ENCODE results near the gene TEX22.

TEX22 gene

GRCh38 chr14:105409364-105409763, 11.0 kb downstream of the TEX22 start:
- no peak for DNase-seq

DNA sequence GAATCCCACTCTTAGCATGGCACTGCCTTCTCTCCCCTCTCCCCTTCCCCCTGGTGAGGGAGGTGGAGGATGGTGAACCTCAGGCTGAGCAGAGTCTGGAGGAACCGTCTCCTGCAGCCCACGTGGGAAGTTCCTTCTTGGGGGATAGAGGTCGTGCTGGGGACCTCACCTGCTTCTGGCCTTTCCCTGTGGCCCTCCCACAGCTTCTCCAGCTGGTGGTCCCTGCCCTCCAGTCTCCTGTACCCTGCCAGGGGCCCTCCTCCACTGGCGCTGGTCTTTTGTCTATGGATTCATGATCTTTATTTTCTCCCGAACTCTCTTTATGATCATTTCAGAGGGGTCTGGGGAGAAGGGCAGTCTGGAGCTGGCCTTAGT, 12.3 kb downstream of the TEX22 start:
- DNase-seq: no peak

- no peak for DNase-seq
Measured at GRCh38 chr14:105411017-105411941, 12.9 kb downstream of the TEX22 start.

DNA sequence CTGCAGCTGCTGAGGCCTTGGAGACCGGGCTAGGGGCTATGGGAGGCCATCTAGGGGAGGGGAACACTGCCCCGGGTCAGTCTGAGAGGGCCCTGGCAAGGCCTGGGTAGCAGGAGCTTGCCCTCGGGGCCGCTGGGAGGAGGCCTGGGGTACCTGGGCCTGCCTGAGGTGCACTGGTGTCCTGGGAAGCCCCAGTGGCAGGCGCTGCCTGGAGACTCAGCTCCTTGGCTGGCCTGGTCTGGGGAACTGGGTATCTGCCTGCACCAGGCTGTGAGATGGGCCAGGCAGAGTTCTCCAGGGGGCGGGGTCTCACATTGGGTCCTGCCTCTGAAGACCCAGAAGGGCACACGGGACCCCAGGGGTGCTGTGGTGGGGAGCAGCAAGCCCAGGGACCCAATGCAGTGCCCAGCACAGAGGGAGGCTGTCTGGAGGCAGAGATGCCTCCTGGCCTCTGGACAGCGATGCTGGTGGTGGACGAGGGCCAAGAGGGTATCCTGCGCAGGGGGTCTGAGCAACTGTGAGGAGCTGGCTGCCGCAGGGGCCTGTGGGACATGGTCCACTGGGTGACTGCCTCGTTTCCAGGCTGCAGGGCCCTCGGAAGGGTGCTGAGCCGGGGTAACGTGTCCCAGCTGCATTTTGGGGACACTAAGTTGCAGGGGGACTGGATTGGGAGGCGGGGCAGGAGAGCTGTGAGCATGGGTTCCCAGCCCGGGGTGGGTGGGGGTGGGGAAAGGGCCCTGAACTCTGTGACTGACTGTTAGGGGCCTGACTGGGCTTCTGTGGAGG, 13.8 kb downstream of the TEX22 start:
- no peak for DNase-seq

GRCh38 chr14:105412771-105413543, 14.6 kb downstream of the TEX22 start:
- DNase-seq: no peak

DNA sequence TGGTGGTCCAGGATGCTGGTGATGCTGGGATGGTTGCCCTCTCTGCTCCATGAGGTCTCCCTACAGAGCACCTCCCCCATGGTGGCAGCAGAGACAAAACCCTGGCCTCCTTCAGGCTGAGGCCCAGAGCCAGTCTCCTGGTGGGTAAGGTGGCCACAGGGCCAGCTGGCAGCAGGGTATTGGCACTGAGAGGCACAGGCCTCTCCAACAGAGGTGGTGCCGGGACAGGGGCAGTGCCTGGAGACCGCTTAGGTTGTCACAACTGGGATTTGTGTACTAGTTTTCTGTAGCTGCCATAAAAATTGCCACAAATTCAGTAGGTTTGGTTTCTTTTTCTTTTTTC, 15.2 kb downstream of the TEX22 start:
- DNase-seq: no peak

GRCh38 chr14:105414456-105415371, 16.4 kb downstream of the TEX22 start:
- DNase-seq: peak; percentile 42

DNA sequence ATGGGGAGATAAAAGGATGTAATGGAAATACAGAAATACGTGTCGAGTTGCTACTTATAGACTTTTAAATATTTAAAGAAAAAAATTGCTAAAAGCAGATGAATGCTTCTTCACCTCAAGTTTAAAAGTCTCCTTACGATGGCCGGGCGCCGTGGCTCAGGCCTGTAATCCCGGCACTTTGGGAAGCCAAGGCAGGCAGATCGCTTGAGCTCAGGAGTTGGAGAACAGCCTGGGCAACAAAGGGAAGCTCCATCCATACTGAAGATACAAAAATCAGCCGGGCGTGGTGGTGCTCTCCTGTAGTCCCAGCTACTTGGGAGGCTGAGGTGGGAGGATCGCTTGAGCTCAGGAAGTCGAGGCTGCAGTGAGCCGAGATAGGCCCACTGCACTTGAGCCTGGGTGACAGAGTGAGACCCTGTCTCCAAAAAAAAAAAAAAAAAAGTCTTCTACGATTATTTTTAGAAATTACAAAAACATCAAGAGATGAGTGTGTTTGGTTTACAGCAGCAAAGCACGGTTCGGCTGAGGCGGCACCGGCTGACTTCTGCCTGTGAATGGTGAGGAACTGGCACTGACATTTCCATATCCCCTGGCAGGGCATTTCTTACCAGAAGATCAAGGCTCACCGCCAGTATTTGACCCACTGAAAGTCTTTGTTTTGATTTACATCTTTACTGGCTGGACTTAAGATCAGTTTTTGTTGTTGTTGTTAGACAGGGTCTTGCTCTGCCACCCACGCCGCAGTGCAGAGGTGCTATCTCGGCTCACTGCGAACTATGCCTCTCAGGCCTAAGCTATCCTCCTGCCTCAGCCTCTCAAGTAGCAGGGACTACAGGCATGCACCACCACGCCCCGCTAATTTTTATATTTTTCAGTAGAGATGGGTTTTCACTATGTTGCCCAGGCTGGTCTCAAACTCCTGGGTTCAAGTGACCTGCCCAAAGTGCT, 17.4 kb downstream of the TEX22 start:
- no peak for DNase-seq

GRCh38 chr14:105416671-105417070, 18.3 kb downstream of the TEX22 start:
- no peak for DNase-seq

DNA sequence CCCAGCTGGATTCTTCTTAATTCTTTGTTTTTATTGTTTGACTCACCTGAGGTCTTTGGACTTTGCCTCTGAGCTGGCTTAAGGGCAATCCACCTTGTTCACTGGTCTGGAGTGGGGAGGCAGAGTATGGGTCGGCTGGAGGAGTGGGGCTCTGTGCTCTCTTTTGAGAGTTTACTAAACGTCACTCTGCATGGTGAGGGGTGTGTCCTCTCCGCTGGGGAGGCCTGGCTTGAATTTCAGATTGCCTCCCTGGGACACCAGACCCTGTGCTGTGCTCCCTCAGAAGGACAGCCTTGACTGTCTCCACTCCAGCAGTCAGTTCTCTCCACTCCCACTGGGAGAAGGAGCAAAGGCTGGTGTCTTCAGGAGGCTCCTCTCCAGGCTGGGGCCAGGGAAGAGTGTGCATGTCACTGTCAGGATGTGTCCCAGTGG, 19.4 kb downstream of the TEX22 start:
- no peak for DNase-seq

DNA sequence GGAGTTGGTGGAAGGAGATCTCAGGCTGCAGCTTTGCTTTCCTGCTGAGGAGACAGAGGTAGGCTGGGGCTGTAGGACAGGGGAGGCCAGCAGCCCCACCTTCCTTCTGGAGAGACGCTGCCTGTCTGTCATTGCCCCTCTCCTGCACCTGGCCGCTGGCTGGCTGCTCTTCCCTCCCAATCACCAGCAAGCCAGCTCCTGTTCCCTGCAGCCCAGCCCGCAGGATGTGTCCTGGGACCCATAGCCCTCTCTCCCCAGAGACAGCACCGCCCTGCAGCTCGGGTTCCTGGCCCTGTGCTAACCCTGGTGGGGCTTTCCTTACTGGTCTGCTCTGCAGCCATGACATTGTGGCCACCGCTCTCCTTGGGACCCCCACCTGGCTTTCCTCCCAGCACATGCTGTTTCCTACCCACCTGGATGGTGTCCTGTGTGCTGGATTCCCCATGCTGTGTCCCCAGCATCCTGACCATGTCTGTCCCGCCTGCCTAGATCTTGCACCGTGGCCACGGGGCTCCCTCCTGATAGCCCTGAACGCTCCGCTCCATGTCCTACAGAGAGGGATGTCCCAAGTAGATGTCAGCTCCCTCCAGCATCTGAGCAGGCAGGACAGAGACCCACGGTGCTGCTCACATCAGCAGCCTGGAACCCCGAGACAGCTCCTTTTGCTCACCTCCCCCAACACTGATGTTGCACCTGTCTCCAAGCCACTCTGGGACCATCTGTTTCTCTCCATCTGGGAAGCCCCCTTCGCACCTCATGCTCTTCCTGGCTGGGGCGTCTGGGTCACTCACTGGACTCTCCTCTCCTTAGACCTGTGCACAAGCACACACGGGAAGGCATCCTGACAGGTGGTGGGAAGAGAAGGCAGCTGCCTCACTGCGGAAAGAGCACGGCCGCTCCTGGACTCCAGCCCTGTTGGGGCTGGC, 20.2 kb downstream of the TEX22 start:
- DNase-seq: no peak

- peak; percentile 22 for DNase-seq
Measured at GRCh38 chr14:105419195-105420091, 21.1 kb downstream of the TEX22 start, which contains the start of gene MTA1. MTA1 (plus strand) TSS chr14:105419827; CDS start chr14:105420036, 209 bp downstream.

- DNase-seq: no peak
Measured at GRCh38 chr14:105420101-105420973, 22.0 kb downstream of the TEX22 start.

DNA sequence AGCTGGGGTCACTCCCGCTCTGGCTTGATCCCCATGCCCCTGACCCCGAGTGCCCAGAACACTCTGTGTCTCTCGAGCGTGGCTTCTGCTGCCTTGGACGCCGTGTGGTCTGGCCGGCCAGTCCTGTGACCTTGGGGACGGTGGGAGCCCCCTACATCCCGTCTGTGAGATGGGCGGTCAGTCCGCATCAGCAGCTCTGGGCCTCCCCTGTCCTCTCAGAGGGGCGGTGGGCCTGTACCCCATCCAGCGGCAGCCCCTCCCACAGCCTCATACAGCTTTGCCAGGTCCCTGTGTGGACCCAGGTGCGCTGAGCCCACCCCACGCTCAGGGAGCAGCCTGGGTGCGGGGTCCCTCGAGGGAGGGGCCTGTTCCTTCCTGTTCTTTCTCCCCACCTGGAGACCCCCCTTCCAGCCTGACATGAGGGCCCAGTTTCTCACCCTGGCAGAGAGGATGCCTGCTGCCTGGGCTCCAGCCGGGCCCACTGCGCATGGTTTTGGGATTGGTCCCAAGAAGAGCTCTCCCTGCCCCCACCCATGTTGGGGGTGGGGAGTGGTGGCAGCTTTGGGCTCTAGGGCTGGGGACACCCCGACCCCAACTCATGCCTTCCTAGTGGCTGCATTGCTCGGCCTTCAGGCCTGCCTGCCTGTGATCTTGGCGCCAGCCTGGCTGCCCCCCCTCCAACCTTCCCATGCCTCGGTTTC, 22.8 kb downstream of the TEX22 start:
- DNase-seq: no peak

GRCh38 chr14:105421723-105422615, 23.6 kb downstream of the TEX22 start:
- no peak for DNase-seq
